ENCODE data around the gene IL17REL. TPM values are rescaled to one million over a fixed set of nuclear protein-coding genes. Genes with fewer than 3 reads are reported as not detected.
A peak's percentile ranks its signal among the peaks of the same experiment; 100 is the strongest.

The IL17REL gene
- total RNA-seq, 4 donors from 2014 or later, result 0.12 to 0.26 TPM; not detected in 2

DNA sequence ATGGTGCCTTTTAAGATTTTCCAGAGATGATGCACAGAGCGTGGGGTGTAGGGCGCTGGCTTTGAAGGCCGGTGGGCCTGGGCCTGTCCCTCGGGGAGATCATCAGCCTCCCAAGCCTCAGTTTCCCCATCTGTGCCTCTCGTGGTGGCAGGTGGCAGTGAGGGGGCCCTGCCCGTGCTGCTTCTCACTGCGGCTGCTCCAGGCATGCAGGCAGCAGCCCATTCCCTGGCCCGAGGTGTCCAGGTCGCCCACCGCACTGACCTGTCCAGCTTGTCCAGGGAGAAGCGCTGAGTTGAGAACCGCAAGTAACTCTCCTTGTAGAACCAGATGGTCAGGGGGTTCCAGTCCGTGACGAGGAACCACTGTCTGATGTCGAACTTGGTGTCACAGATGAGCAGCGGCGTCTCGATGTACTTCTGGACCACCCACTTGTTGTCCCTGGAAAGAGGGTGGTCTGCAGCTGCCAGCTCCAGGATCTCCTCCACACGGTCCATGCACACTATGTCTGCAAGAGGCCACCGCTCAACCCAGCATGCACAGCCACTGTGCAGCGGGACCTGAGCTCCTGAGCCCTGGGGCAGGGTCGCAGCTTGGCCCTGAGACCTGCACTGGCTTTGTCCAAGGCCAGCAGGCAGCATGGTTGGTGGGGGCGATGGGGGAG, 20.5 kb upstream of the IL17REL start:
- no peaks in the 10 kb centered on the region for H3K36me3 ChIP-seq
- H3K9me3 ChIP-seq, result no peaks in the 10 kb centered on the region
- DNase-seq, result no peak
- no peak overlapping the region for H3K27ac ChIP-seq
- H3K4me1 ChIP-seq, result peaks cover 0 to 5% of the 10 kb centered on the region in 2 donors
- intact Hi-C loops (cut with DNase I; ENCODE audit: low total_unique reads), result no loop called here
- peaks cover 0 to 6% of the 10 kb centered on the region in 2 donors for H3K27me3 ChIP-seq
- TF ChIP-seq, protein P1, sequence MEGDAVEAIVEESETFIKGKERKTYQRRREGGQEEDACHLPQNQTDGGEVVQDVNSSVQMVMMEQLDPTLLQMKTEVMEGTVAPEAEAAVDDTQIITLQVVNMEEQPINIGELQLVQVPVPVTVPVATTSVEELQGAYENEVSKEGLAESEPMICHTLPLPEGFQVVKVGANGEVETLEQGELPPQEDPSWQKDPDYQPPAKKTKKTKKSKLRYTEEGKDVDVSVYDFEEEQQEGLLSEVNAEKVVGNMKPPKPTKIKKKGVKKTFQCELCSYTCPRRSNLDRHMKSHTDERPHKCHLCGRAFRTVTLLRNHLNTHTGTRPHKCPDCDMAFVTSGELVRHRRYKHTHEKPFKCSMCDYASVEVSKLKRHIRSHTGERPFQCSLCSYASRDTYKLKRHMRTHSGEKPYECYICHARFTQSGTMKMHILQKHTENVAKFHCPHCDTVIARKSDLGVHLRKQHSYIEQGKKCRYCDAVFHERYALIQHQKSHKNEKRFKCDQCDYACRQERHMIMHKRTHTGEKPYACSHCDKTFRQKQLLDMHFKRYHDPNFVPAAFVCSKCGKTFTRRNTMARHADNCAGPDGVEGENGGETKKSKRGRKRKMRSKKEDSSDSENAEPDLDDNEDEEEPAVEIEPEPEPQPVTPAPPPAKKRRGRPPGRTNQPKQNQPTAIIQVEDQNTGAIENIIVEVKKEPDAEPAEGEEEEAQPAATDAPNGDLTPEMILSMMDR (IDR thresholded peaks at IDR 0.05), result no peak
- TF ChIP-seq POLR2A (IDR thresholded peaks at IDR 0.05), result no peak
- H3K4me3 ChIP-seq, result no peak overlapping the region

DNA sequence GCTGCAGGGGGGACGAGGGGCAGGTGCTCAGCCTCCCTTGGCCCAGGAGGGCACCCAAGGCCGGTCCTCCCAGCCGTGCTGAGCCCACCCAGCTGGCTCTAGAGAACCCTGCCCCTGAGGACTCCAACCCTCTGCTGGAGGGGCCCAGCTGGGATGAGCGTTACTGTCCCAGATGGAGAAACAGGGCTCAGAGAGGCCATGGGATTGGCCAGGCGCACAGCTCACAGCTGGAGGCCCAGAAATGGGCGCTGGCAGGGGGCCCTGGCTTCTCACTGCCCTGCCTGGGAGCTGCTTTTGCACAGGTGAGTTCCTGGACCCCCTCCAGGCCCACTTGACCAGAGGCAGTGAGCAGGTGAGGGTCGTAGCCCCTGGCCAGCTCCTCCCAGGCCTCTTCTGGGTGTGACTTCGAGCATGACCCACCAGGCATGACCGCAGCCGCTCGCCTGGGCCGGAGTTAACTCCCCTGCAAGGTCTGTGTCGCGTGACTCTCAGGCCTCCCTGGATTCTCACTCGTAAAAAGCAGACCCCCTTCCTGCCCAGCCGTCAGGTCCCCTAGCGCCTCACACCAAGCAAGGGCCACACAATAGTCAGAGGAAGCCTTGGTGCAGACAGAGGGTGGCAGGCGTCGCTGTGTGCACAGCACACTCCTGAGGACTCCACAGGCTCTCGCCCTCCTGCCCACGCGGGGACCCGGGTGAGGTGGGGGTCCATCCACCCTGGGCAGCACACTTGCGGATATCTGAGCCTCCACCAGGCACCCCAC, 19.7 kb upstream of the IL17REL start:
- no peak overlapping the region for H3K4me3 ChIP-seq
- intact Hi-C loops (cut with DNase I; ENCODE audit: low total_unique reads), result no loop called here
- H3K9me3 ChIP-seq, result no peaks in the 10 kb centered on the region
- peaks cover 0 to 5% of the 10 kb centered on the region in 2 donors for H3K4me1 ChIP-seq
- no peak overlapping the region for H3K27ac ChIP-seq
- H3K36me3 ChIP-seq, result no peaks in the 10 kb centered on the region
- peaks cover 0 to 6% of the 10 kb centered on the region in 2 donors for H3K27me3 ChIP-seq
- DNase-seq, result no peak
- no peak for TF ChIP-seq POLR2A (IDR thresholded peaks at IDR 0.05)
- TF ChIP-seq, protein P1 (IDR thresholded peaks at IDR 0.05), result no peak

DNA sequence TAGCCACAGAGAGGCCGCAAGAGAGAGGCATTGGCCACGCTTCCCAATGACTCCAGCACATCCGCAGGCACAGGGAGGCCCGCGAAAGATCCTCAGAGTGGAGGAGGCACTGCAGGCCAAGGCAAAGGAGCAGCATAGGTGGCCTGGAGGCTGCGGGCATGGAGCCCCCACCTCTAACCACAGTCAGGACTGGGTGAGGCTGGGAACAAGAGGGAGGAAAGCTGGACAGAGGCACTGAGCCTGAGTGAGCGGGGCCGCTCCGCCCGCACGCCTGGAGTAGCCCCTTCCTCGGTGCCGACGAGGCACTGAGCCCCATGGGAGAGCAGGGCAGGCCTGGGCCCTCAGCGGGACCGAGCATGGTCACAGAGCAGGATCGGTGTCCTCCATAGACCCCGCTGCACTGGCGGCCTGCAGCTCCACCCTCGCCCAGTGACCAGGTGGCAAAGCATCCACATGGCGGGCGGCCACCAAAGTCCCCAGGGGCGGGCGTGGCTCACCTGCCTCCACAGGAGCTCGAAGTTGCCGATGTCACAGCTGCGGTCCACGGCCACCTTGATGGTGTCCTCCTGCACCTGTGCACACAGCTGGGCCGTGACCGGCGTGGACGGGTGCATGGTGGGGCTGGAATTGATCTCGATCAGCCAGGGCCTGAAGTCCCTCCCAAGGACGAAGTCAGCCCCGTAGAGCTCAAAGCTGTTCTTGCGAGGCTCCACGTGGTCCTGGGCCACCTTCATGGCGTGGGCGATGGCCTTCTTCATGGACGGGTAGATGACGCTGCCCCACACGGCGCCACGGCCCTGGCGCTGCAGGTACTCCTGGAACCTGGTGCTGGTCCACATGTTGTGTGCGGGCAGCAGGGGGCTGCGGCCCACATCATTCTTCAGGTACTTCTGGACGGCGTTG, 18.9 kb upstream of the IL17REL start:
- Histone ChIP-seq H3K4me1 (peaks cover 0 to 5% of the 10 kb centered on the region in 2 donors), H3K4me3 (no peak overlapping the region), H3K36me3 (no peaks in the 10 kb centered on the region), H3K27ac (no peak overlapping the region), H3K9me3 (no peaks in the 10 kb centered on the region), H3K27me3 (peaks cover 0 to 6% of the 10 kb centered on the region in 2 donors)
- no peak for DNase-seq
- TF ChIP-seq, protein P1 (IDR thresholded peaks at IDR 0.05), result no peak
- TF ChIP-seq POLR2A (IDR thresholded peaks at IDR 0.05), result no peak
- intact Hi-C loops (cut with DNase I; ENCODE audit: low total_unique reads), result no loop called here

DNA sequence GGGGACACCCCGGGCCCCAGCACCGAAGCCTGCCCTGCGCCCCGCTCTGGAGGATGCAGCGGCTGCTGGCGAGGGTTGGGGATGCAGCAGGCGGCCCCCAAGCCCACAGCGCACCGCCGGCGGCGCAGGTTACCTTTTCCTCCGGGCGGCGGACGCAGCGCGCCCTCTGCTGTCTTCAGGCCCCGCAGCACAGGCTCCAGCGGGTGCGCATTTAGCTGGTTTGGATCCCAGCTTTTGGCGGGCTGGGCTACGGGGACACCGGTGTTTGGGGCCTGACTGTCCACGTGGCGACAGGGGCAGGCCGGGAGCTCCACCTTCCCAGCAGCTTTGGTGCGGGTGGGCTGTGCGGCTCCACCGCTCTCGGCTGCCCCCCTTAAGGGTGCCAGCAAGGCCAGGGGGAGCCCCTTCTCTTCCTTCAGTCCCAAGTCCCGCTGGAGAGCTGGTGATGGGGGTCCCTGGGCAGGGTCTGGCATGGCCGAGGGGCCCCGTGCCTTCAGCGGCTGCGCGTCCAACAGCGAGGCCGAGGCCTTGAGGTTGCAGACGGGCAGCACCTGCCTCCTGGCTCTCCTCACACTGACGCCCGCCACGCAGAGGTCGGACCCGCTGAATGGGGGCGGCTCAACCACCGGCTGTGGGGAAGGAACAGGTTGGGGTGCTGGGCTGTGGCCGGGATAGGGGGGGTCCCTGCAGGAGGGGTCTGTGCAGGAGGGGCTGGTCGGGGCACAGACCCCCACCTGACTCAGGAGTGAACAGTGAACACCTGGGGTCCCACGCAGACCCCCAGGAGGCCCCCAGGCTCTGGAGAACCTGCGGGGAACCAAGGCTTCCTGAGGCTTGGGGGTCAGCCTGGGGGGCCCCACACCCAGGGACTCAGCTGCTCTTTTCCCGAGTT, 18.0 kb upstream of the IL17REL start:
- H3K36me3 ChIP-seq, result no peaks in the 10 kb centered on the region
- DNase-seq, result peak; percentile 65 to 74
- TF ChIP-seq POLR2A (IDR thresholded peaks at IDR 0.05), result no peak
- TF ChIP-seq, protein P1 (IDR thresholded peaks at IDR 0.05), result peak; percentile 86 to 95 (median 94)
- H3K27ac ChIP-seq, result no peak overlapping the region
- no peaks in the 10 kb centered on the region for H3K9me3 ChIP-seq
- no peak overlapping the region for H3K4me3 ChIP-seq
- peaks cover 0 to 6% of the 10 kb centered on the region in 2 donors for H3K27me3 ChIP-seq
- peaks cover 0 to 5% of the 10 kb centered on the region in 2 donors for H3K4me1 ChIP-seq
- intact Hi-C loops (cut with DNase I; ENCODE audit: low total_unique reads), result no loop called here
